Measurements from ENCODE around the gene PADI2.

DNA sequence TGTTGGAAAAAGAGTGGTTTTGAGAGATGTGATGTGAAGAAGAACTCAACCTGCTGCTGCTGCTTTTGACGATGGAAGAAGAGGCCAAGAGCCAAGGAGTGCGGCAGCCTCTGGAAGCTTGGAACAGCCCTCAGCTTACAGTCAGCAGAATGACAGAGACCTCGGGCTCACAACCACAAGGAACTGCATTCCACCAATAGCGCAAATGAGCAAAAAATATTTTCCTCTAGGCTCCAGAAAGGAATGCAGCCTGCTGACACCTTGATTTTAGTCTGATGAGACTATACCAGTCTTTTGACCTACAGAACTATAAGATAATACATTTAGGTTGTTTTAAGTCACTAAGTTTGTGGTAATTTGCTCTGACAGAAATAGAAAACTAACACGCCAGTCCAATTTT is 75.6 kb downstream of the PADI2 start:
- no peak for TF ChIP-seq POLR2AphosphoS5 (IDR thresholded peaks at IDR 0.05)
- TF ChIP-seq POLR2A (IDR thresholded peaks at IDR 0.05), result no peak
